Large intestine (tissue), 3 donors: ENCODE measurements around the gene RPP40. TPM values are rescaled to one million over a fixed set of nuclear protein-coding genes. Genes with fewer than 3 reads are reported as not detected.

Experiments
- DNase-seq, 2 donors: peaks; one replicate each; pipeline versions ENCODE4 v3.0.0 to v3.0.0-alpha.2; 2013
- H3K27ac ChIP-seq: one replicate; pipeline ENCODE4 v1.5.1; 2013; ENCODE audit warnings: low read length
- H3K27me3 ChIP-seq: 2 replicates; pipeline ENCODE4 v1.6.1; 2013; ENCODE audit warnings: low read length; ENCODE audit not compliant: control insufficient read depth, insufficient read depth
- H3K36me3 ChIP-seq: 2 replicates; pipeline ENCODE4 v1.6.1; 2013; ENCODE audit warnings: low read length; ENCODE audit not compliant: control insufficient read depth, insufficient read depth
- H3K4me1 ChIP-seq: one replicate; pipeline ENCODE4 v1.6.1; 2013; ENCODE audit warnings: low read length; ENCODE audit not compliant: control insufficient read depth, insufficient read depth
- H3K4me3 ChIP-seq: one replicate; pipeline ENCODE4 v1.5.1; 2013; ENCODE audit warnings: low read length
- H3K9me3 ChIP-seq: one replicate; pipeline ENCODE4 v1.6.1; 2013; ENCODE audit warnings: mild to moderate bottlenecking, low read depth, low read length, moderate library complexity; ENCODE audit not compliant: control insufficient read depth
- WGBS: methylation state at CpG from one replicate; pipeline ENCODE4 v1.1.5; 2013; ENCODE audit warnings: low lambda C conversion rate; ENCODE audit not compliant: insufficient coverage; 5-methylcytosine and 5-hydroxymethylcytosine counted together
- polyA plus RNA-seq: library from polyadenylated mRNA; unstranded; fragments of 120-200 nt; gene quantifications from one replicate; pipeline ENCODE4 v1.2.1, GENCODE V29; 2013

RPP40 gene
- polyA plus RNA-seq, 1 donor, result 12.2 TPM

- Histone ChIP-seq H3K4me1 (no peaks in the 10 kb centered on the region), H3K9me3 (no peaks in the 10 kb centered on the region), H3K36me3 (no peaks in the 10 kb centered on the region), H3K4me3 (no peak overlapping the region), H3K27me3 (no peaks in the 10 kb centered on the region), H3K27ac (no peak overlapping the region)
- no peak for DNase-seq
- 80% methylated on average over 3 of the region's 10 CpGs for WGBS
These were observed 31.4 kb downstream of the RPP40 start for GRCh38 chr6:4972438-4972837.

DNA sequence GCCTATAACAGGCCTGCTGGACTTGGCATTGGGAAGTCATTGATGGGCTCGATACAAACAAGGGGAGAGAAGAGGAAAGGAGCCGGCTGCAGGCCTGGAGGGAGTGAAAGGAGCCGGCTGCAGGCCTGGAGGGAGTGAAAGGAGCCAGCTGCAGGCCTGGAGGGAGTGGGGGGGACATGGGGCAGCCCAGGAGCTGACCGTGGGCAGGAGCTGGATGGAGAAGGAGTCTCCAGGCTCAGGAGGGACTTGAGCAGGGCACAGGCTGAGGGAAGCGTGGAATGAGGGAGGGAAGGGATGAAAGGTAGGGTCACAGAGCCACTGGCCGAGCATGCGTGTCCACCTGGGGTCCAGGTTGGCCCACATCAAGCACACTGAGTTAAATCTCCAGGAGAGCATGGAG lies 32.0 kb downstream of the RPP40 start:
- DNase-seq, result no peak
- Histone ChIP-seq H3K4me1 (no peaks in the 10 kb centered on the region), H3K4me3 (no peak overlapping the region), H3K27me3 (no peaks in the 10 kb centered on the region), H3K27ac (no peak overlapping the region), H3K9me3 (no peaks in the 10 kb centered on the region), H3K36me3 (no peaks in the 10 kb centered on the region)
- WGBS, result 100% methylated on average over 2 of the region's 7 CpGs

- Histone ChIP-seq H3K27me3 (no peaks in the 10 kb centered on the region), H3K9me3 (no peaks in the 10 kb centered on the region), H3K36me3 (no peaks in the 10 kb centered on the region), H3K4me1 (no peaks in the 10 kb centered on the region), H3K27ac (no peak overlapping the region), H3K4me3 (no peak overlapping the region)
- no peak for DNase-seq
- WGBS, result 100% methylated on average over 1 of the region's 9 CpGs
These were observed 33.0 kb downstream of the RPP40 start for GRCh38 chr6:4970739-4971395.

GRCh38 chr6:4969609-4970285 lies 34.1 kb downstream of the RPP40 start:
- 92% methylated on average over 2 of the region's 8 CpGs for WGBS

GRCh38 chr6:4967301-4968030 lies 36.4 kb downstream of the RPP40 start:
- Histone ChIP-seq H3K4me3 (no peak overlapping the region), H3K27me3 (no peaks in the 10 kb centered on the region)
- WGBS, result no CpG with 5 or more reads among the region's 5 CpGs

More at GRCh38 chr6:4969609-4970285, 34.1 kb downstream of the RPP40 start:
- Histone ChIP-seq H3K36me3 (no peaks in the 10 kb centered on the region), H3K4me3 (no peak overlapping the region), H3K4me1 (no peaks in the 10 kb centered on the region), H3K27me3 (no peaks in the 10 kb centered on the region), H3K27ac (no peak overlapping the region), H3K9me3 (no peaks in the 10 kb centered on the region)
- no peak for DNase-seq

DNA sequence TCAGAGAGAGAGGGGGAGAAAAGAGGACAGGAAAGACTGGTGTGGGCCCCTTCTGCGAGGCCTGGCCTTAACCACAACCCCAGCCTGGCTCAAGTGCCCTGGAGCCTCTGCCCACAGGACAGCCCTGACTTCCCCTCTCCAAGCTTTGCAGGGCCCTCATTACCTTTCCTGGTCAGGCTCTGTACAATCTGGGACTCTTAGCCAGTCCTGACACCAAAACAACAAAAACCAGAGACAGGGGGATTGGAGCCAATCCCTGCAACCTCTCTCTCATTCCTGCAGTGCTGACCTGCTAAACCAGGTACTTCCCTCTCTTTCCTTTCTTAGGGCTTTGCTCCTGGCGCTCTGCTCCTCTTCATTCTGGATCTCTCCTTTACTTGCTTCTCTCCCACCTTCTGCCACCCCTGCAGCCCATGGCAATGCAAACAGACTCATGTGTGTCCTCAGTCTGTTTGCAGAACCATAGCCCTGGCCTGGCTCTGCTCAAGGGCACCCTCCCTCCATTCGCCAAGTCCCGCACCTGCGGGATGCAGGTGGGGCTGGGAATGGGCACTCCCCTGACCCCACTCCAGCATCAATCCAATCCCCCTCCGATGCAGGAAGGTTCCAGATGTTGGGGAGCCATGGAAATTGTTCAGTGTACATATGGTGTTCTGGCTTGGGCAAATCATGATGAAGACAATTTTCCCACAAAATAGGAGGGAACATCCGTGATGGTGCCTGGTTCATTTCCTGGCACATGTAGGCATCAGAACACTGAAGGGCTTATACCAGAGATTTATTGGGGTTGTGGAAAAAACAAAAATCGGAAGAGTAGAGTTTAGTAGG lies 38.1 kb downstream of the RPP40 start:
- peaks cover 3% of the 10 kb centered on the region for H3K27me3 ChIP-seq

More at GRCh38 chr6:4967301-4968030, 36.4 kb downstream of the RPP40 start:
- Histone ChIP-seq H3K27ac (no peak overlapping the region), H3K4me1 (no peaks in the 10 kb centered on the region), H3K36me3 (no peaks in the 10 kb centered on the region), H3K9me3 (no peaks in the 10 kb centered on the region)
- DNase-seq, result no peak

DNA sequence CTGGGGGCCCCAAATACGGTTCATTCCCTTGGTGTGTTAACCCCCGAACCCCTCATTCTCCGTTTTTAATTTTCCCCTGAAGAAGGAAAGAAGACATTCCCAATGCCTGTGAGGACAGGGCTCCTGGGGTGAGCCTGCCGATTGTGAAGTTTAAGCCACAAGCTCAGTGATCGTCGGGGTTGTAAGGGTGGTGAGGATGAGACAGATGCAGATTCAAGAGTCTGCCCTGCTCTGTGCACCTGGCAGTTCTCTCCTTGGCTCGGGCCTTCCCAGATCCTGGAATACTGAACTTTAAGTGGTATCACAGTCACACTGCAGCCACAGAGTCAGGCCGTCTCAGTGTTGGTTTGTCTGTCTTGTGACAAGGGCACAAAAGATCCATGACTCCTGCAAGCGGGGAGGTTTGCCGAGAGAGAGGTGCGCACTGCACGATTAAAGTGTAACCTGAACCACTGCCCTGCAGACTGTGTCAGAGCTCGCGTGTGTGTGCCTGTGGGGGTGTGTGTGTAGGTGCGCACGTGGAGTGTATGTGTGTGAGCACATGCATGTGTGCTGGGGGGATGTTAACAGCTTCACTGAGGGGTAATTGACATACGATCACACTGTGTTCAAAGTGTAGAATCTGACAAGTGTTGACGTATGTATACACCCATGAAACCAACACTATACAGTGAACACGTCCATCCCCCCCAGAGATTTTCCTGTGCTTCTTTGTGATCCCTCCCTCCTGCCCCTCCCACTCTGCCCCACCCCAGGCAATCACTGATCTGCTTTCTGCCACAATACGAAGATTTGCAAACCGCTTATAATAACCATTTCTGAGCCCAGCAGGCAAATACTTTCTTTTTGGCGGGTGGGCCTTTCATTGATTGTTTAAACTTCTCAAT lies 38.9 kb downstream of the RPP40 start:
- no CpG with 5 or more reads among the region's 22 CpGs for WGBS
- H3K27ac ChIP-seq, result no peak overlapping the region
- no peaks in the 10 kb centered on the region for H3K36me3 ChIP-seq
- no peak for DNase-seq
- no peaks in the 10 kb centered on the region for H3K4me1 ChIP-seq
- H3K27me3 ChIP-seq, result peaks cover 3% of the 10 kb centered on the region
- no peaks in the 10 kb centered on the region for H3K9me3 ChIP-seq
- H3K4me3 ChIP-seq, result no peak overlapping the region

More for the DNA sequence above, 38.1 kb downstream of the RPP40 start:
- Histone ChIP-seq H3K4me3 (no peak overlapping the region), H3K36me3 (no peaks in the 10 kb centered on the region), H3K27ac (no peak overlapping the region), H3K4me1 (no peaks in the 10 kb centered on the region), H3K9me3 (no peaks in the 10 kb centered on the region)
- 100% methylated on average over 1 of the region's 8 CpGs for WGBS
- DNase-seq, result no peak

- H3K27ac ChIP-seq, result no peak overlapping the region
- peaks cover 3% of the 10 kb centered on the region for H3K27me3 ChIP-seq
- H3K36me3 ChIP-seq, result no peaks in the 10 kb centered on the region
- no peak overlapping the region for H3K4me3 ChIP-seq
- no peaks in the 10 kb centered on the region for H3K4me1 ChIP-seq
- DNase-seq, result no peak
- no peaks in the 10 kb centered on the region for H3K9me3 ChIP-seq
- no CpG with 5 or more reads among the region's 2 CpGs for WGBS
These were observed 40.9 kb downstream of the RPP40 start for GRCh38 chr6:4962905-4963304.

- no peak for DNase-seq
- WGBS, result 62% methylated on average over 2 of the region's 10 CpGs
- Histone ChIP-seq H3K36me3 (no peaks in the 10 kb centered on the region), H3K4me3 (no peak overlapping the region), H3K27ac (no peak overlapping the region), H3K9me3 (no peaks in the 10 kb centered on the region), H3K4me1 (no peaks in the 10 kb centered on the region), H3K27me3 (peaks cover 3% of the 10 kb centered on the region)
These were observed 42.3 kb downstream of the RPP40 start for GRCh38 chr6:4961322-4962168.
